Body of pancreas (tissue), 4 donors: ENCODE data around the gene RPS6KA5. TPM values are rescaled to one million over a fixed set of nuclear protein-coding genes. Genes with fewer than 3 reads are reported as not detected.

Source experiments
- ATAC-seq: fragments of 150-250 bp; one replicate; pipeline ENCODE4 v1.9.1; 2016
- DNase-seq, 4 donors: peaks; one replicate each; pipeline ENCODE4 v3.0.0-alpha.2; 2019
- H3K27ac ChIP-seq, 4 donors: fragments of 200-600 bp; sonication (generic); 1 replicate in 3 of 4; 2 replicates in 1 of 4; pipeline versions ENCODE4 v1.5.1 to v1.6.1; 2016 to 2019; ENCODE audit warnings: mild to moderate bottlenecking in 1 of 4, mixed read lengths in 1 of 4, moderate library complexity in 1 of 4
- H3K27me3 ChIP-seq, 2 donors: fragments of 200-600 bp; sonication (generic); one replicate each; pipeline ENCODE4 v1.6.0; 2016; ENCODE audit warnings: mild to moderate bottlenecking in 1 of 2
- H3K36me3 ChIP-seq, 2 donors: fragments of 200-600 bp; sonication (generic); replicated peaks in 1 of 2; 2 replicates each; pipeline ENCODE4 v1.5.1; 2016; ENCODE audit warnings: low read depth in 2 of 2; ENCODE audit not compliant: insufficient read depth in 1 of 2
- H3K4me1 ChIP-seq: fragments of 200-600 bp; sonication (generic); one replicate; pipeline ENCODE4 v1.6.0; 2016
- H3K4me3 ChIP-seq, 2 donors: fragments of 200-600 bp; sonication (generic); 1 replicate in 1 of 2; 2 replicates in 1 of 2; pipeline ENCODE4 v1.5.1; 2016 to 2019
- H3K9me3 ChIP-seq, 3 donors: fragments of 200-600 bp; sonication (generic); 1 replicate in 2 of 3; 2 replicates in 1 of 3; pipeline ENCODE4 v1.5.1; 2016
- POLR2A ChIP-seq, 3 donors: fragments of 450-650 bp; IDR thresholded peaks; one replicate each; pipeline ENCODE4 v1.6.1; 2016; ENCODE audit warnings: antibody characterized with exemption in 3 of 3, mild to moderate bottlenecking in 2 of 3
- WGBS, 2 donors: methylation state at CpG; one replicate each; pipeline ENCODE4 v1.1.5; 2017; 5-methylcytosine and 5-hydroxymethylcytosine counted together
- intact Hi-C: fragments of 100-400 bp; cut with DNase I; formaldehyde crosslinking; loops from one replicate; pipeline ENCODE4 v1.15.1; 2023
- total RNA-seq, 2 donors: library from RNA; depleted of rRNA; stranded (reverse); fragments of >200 nt; gene quantifications; one replicate each; pipeline ENCODE4 v1.1.0, GENCODE V29; 2016
- TF ChIP-seq, protein P1 (sequence below), 7 experiments: fragments of 450-650 bp in 4 of 7; fragments of 200-600 bp in 3 of 7; sonication (generic) in 3 of 7; IDR thresholded peaks; one replicate each; pipeline ENCODE4 v1.5.1; 2016 to 2019; ENCODE audit warnings: antibody characterized with exemption in 7 of 7

The RPS6KA5 gene
- total RNA-seq, 2 donors from 2014 or later, result 0.66 to 2.9 TPM

GRCh38 chr14:90853116-90853515 lies 207.3 kb downstream of the RPS6KA5 start:
- H3K27me3 ChIP-seq, result no peaks in the 10 kb centered on the region
- no peak overlapping the region for H3K27ac ChIP-seq
- no peak overlapping the region for H3K4me3 ChIP-seq
- TF ChIP-seq POLR2A (IDR thresholded peaks at IDR 0.05), result no peak
- TF ChIP-seq, protein P1, sequence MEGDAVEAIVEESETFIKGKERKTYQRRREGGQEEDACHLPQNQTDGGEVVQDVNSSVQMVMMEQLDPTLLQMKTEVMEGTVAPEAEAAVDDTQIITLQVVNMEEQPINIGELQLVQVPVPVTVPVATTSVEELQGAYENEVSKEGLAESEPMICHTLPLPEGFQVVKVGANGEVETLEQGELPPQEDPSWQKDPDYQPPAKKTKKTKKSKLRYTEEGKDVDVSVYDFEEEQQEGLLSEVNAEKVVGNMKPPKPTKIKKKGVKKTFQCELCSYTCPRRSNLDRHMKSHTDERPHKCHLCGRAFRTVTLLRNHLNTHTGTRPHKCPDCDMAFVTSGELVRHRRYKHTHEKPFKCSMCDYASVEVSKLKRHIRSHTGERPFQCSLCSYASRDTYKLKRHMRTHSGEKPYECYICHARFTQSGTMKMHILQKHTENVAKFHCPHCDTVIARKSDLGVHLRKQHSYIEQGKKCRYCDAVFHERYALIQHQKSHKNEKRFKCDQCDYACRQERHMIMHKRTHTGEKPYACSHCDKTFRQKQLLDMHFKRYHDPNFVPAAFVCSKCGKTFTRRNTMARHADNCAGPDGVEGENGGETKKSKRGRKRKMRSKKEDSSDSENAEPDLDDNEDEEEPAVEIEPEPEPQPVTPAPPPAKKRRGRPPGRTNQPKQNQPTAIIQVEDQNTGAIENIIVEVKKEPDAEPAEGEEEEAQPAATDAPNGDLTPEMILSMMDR (IDR thresholded peaks at IDR 0.05), result no peak
- ATAC-seq, result no peak
- no peak for DNase-seq
- H3K36me3 ChIP-seq, result no peaks in the 10 kb centered on the region
- intact Hi-C loops, result no loop called here
- H3K4me1 ChIP-seq, result no peaks in the 10 kb centered on the region
- H3K9me3 ChIP-seq, result no peaks in the 10 kb centered on the region

DNA sequence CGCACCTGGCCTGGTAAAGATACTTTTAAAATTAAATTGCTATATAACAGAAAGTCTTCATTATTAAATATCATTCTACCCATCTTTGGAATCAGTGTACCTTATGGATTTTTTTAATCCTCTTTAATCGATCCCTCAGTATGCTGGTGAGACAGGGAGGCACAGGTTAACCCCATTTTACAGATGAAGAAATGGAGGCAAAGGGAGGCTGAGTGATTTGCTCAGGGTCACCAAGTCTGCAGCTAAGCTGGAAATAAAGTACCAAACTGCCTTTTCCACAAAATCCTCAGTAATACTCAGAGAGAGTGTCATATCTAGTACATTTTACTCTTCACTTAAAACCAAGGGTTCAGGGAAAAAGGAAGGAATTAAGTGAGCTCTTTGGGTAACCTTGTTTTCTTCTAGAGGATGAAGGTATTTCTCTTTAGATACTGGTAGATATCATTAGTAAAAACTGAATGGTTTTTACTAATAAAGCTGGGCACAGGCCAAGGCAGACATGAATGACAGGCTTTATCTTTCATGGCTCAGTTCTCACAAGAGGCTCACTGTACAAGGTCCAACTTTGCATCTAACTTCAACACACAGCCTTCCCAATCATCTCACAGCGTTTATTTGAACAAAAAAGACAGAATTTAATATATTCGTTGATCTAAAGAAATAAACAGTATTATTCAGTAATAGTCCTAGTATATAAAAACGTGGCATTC lies 209.0 kb downstream of the RPS6KA5 start:
- intact Hi-C loops, result no loop called here
- Histone ChIP-seq H3K27ac (no peak overlapping the region), H3K4me3 (no peak overlapping the region), H3K36me3 (no peaks in the 10 kb centered on the region), H3K9me3 (no peaks in the 10 kb centered on the region), H3K4me1 (no peaks in the 10 kb centered on the region), H3K27me3 (no peaks in the 10 kb centered on the region)
- whole genome bisulfite sequencing, 2 donors, result 69 to 70% methylated on average over 5 of the region's 5 CpGs
- TF ChIP-seq POLR2A (IDR thresholded peaks at IDR 0.05), result no peak
- TF ChIP-seq, protein P1 (IDR thresholded peaks at IDR 0.05), result no peak
- DNase-seq, result no peak
- ATAC-seq, result no peak

GRCh38 chr14:90850487-90850886 lies 210.0 kb downstream of the RPS6KA5 start:
- TF ChIP-seq, protein P1 (IDR thresholded peaks at IDR 0.05), result no peak
- TF ChIP-seq POLR2A (IDR thresholded peaks at IDR 0.05), result no peak
- H3K27me3 ChIP-seq, result no peaks in the 10 kb centered on the region
- ATAC-seq (peak; percentile 85), DNase-seq (peak in 3 of 4 donors; percentile 15 to 35 (median 32))
- H3K27ac ChIP-seq, result no peak overlapping the region
- no peaks in the 10 kb centered on the region for H3K4me1 ChIP-seq
- 62 to 71% methylated on average over 3 of the region's 3 CpGs for WGBS, 2 donors
- no peaks in the 10 kb centered on the region for H3K36me3 ChIP-seq
- no peaks in the 10 kb centered on the region for H3K9me3 ChIP-seq
- H3K4me3 ChIP-seq, result no peak overlapping the region
- intact Hi-C loops, result no loop called here

DNA sequence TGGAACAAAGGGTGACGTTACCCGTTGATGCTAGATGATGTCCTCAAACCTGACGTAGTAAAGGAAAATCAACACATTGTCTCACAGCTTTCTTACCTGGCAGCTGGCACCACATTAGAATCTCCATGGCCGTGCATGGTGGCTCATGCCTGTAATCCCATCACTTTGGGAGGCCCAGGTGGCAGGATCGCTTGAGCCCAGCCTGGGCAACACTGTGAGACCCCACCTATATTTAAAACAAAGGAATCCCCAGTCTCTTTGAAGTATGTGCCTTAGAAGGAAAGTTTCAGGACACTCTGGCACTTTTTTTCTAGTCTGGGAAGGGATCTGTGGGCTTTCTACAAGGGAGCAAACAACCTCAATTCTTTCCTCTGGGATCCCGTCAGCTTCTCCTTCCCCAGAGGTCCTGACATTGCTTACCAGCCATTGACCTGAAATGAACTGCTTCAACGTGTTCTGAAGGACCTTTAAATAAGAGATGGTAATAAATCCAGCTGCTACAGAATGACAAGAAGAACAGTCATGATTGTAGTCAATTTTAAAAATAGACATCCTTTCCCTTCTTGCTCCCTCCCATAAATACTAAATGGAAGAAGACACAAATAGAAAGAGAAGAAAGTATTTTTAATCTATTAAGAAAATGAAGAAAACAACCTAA lies 210.5 kb downstream of the RPS6KA5 start:
- H3K27me3 ChIP-seq, result no peaks in the 10 kb centered on the region
- no peak for ATAC-seq
- intact Hi-C loops, result no loop called here
- no peak overlapping the region for H3K27ac ChIP-seq
- no peaks in the 10 kb centered on the region for H3K9me3 ChIP-seq
- WGBS, 2 donors, result 76 to 79% methylated on average over 7 of the region's 7 CpGs
- no peaks in the 10 kb centered on the region for H3K36me3 ChIP-seq
- TF ChIP-seq, protein P1 (IDR thresholded peaks at IDR 0.05), result no peak
- TF ChIP-seq POLR2A (IDR thresholded peaks at IDR 0.05), result no peak
- no peaks in the 10 kb centered on the region for H3K4me1 ChIP-seq
- no peak for DNase-seq
- H3K4me3 ChIP-seq, result no peak overlapping the region
